H9 (cell line): ENCODE data around the gene ARHGAP1. TPM values are rescaled to one million over a fixed set of nuclear protein-coding genes. Genes with fewer than 3 reads are reported as not detected.

Experiments
- DNase-seq: peaks from one replicate; pipeline ENCODE4 v3.0.0-alpha.2; 2017
- H2AFZ ChIP-seq: one replicate; pipeline ENCODE4 v1.6.1; 2013; ENCODE audit warnings: mild to moderate bottlenecking, low read length, control low read depth, moderate library complexity
- H2AK5ac ChIP-seq: 2 replicates; pipeline ENCODE4 v1.6.1; 2013; ENCODE audit warnings: low read length, control low read depth, mixed read lengths; ENCODE audit not compliant: insufficient read length
- H2BK120ac ChIP-seq: one replicate; pipeline ENCODE4 v1.6.1; 2013; ENCODE audit warnings: low read depth, mild to moderate bottlenecking, low read length, control low read depth, inconsistent platforms; ENCODE audit not compliant: poor library complexity, severe bottlenecking
- H2BK12ac ChIP-seq: 2 replicates; pipeline ENCODE4 v1.6.1; 2013; ENCODE audit warnings: low read length, control low read depth, mixed read lengths, low read depth; ENCODE audit not compliant: insufficient read length
- H2BK15ac ChIP-seq: 2 replicates; pipeline ENCODE4 v1.6.1; 2013; ENCODE audit warnings: low read depth, low read length, control low read depth
- H2BK20ac ChIP-seq: one replicate; pipeline ENCODE4 v1.6.1; 2013; ENCODE audit warnings: low read depth, mild to moderate bottlenecking, low read length, control low read depth, inconsistent platforms; ENCODE audit not compliant: poor library complexity, severe bottlenecking
- H2BK5ac ChIP-seq: 2 replicates; pipeline ENCODE4 v1.6.1; 2013; ENCODE audit warnings: low read length, control low read depth, mixed read lengths; ENCODE audit not compliant: insufficient read length
- H3K14ac ChIP-seq: 2 replicates; pipeline ENCODE4 v1.6.1; 2013; ENCODE audit warnings: low read length, control low read depth; ENCODE audit not compliant: insufficient read depth
- H3K18ac ChIP-seq: 2 replicates; pipeline ENCODE4 v1.6.1; 2013; ENCODE audit warnings: low read depth, mild to moderate bottlenecking, mixed read lengths, low read length, control low read depth; ENCODE audit not compliant: insufficient read length
- H3K23ac ChIP-seq: 2 replicates; pipeline ENCODE4 v1.6.1; 2013; ENCODE audit warnings: low read length, control low read depth, mixed read lengths, low read depth; ENCODE audit not compliant: insufficient read length
- H3K23me2 ChIP-seq: 2 replicates; pipeline ENCODE4 v1.6.1; 2013; ENCODE audit warnings: low read depth, mild to moderate bottlenecking, mixed read lengths, low read length, control low read depth; ENCODE audit not compliant: insufficient read length, poor library complexity, severe bottlenecking
- H3K27ac ChIP-seq: 2 replicates; pipeline ENCODE4 v1.5.1; 2013; ENCODE audit warnings: low read length, control low read depth, mixed read lengths, low read depth; ENCODE audit not compliant: insufficient read length
- H3K27me3 ChIP-seq: 2 replicates; pipeline ENCODE4 v1.6.1; 2013; ENCODE audit warnings: low read length, control low read depth, inconsistent platforms; ENCODE audit not compliant: insufficient read depth
- H3K4ac ChIP-seq: 2 replicates; pipeline ENCODE4 v1.6.1; 2013; ENCODE audit warnings: low read depth, mild to moderate bottlenecking, control low read depth, inconsistent platforms, low read length, moderate library complexity
- H3K4me1 ChIP-seq: 2 replicates; pipeline ENCODE4 v1.6.1; 2013; ENCODE audit warnings: low read length, control low read depth, inconsistent platforms; ENCODE audit not compliant: insufficient read depth
- H3K4me2 ChIP-seq: 2 replicates; pipeline ENCODE4 v1.6.1; 2013; ENCODE audit warnings: low read length, control low read depth, mixed read lengths; ENCODE audit not compliant: insufficient read length, insufficient read depth
- H3K56ac ChIP-seq: 2 replicates; pipeline ENCODE4 v1.6.1; 2013; ENCODE audit warnings: low read depth, mild to moderate bottlenecking, mixed read lengths, low read length, control low read depth; ENCODE audit not compliant: insufficient read length
- H3K79me1 ChIP-seq: 2 replicates; pipeline ENCODE4 v1.6.1; 2013; ENCODE audit warnings: low read depth, mild to moderate bottlenecking, moderate library complexity, low read length, control low read depth, inconsistent platforms; ENCODE audit not compliant: insufficient read depth, poor library complexity, severe bottlenecking
- H3K79me2 ChIP-seq: 2 replicates; pipeline ENCODE4 v1.6.1; 2013; ENCODE audit warnings: low read length, control low read depth, inconsistent platforms; ENCODE audit not compliant: insufficient read depth
- H3K9ac ChIP-seq: 2 replicates; pipeline ENCODE4 v1.6.1; 2013; ENCODE audit warnings: low read length, control low read depth, mixed read lengths; ENCODE audit not compliant: insufficient read length; ENCODE audit errors: extremely low read depth
- H3K9me3 ChIP-seq: one replicate; pipeline ENCODE4 v1.6.1; 2013; ENCODE audit warnings: low read depth, low read length, inconsistent platforms; ENCODE audit not compliant: control insufficient read depth
- H3T11ph ChIP-seq: one replicate; pipeline ENCODE4 v1.6.1; 2013; ENCODE audit warnings: mild to moderate bottlenecking, low read length, control low read depth, inconsistent platforms
- H4K20me1 ChIP-seq: one replicate; pipeline ENCODE4 v1.6.1; 2013; ENCODE audit not compliant: control insufficient read depth, insufficient read length, insufficient read depth
- H4K5ac ChIP-seq: 2 replicates; pipeline ENCODE4 v1.6.1; 2013; ENCODE audit warnings: low read depth, mild to moderate bottlenecking, mixed read lengths, low read length, control low read depth; ENCODE audit not compliant: insufficient read length
- H4K8ac ChIP-seq: replicated peaks from 2 replicates; pipeline ENCODE4 v1.6.1; 2013; ENCODE audit warnings: low read length, control low read depth, mixed read lengths, low read depth; ENCODE audit not compliant: insufficient read length
- H4K91ac ChIP-seq: 2 replicates; pipeline ENCODE4 v1.6.1; 2013; ENCODE audit warnings: low read depth, mild to moderate bottlenecking, moderate library complexity, mixed read lengths, low read length, control low read depth; ENCODE audit not compliant: insufficient read length
- H3K27ac Mint-ChIP-seq, 3 experiments: 2 replicates in 2 of 3; 3 replicates in 1 of 3; pipeline ENCODE4 v1.8.0; 2020 to 2021; ENCODE audit warnings: mixed read lengths in 3 of 3, mild to moderate bottlenecking in 1 of 3, moderate library complexity in 1 of 3
- H3K27me3 Mint-ChIP-seq: 2 replicates; pipeline ENCODE4 v1.8.0; 2021; ENCODE audit warnings: low read depth, mild to moderate bottlenecking, moderate library complexity, mixed read lengths
- H3K36me3 Mint-ChIP-seq, 3 experiments: 2 replicates in 2 of 3; 3 replicates in 1 of 3; pipeline ENCODE4 v1.8.0; 2020 to 2021; ENCODE audit warnings: low read depth in 3 of 3, mixed read lengths in 3 of 3; ENCODE audit not compliant: insufficient read depth in 1 of 3
- H3K4me1 Mint-ChIP-seq, 2 experiments: 2 replicates each; pipeline ENCODE4 v1.8.0; 2020; ENCODE audit warnings: mixed read lengths in 2 of 2
- H3K4me3 Mint-ChIP-seq, 2 experiments: 2 replicates in 1 of 2; 3 replicates in 1 of 2; pipeline ENCODE4 v1.8.0; 2020 to 2021; ENCODE audit warnings: mild to moderate bottlenecking in 2 of 2, mixed read lengths in 2 of 2, moderate library complexity in 1 of 2
- H3K9me3 Mint-ChIP-seq, 2 experiments: 2 replicates in 1 of 2; 3 replicates in 1 of 2; pipeline ENCODE4 v1.8.0; 2020; ENCODE audit warnings: mild to moderate bottlenecking in 2 of 2, mixed read lengths in 2 of 2, moderate library complexity in 1 of 2
- WGBS: extraction: QIAGEN DNeasy Blood & Tissue Kit; methylation state at CpG from one replicate; pipeline ENCODE4 v1.1.7; 2013; ENCODE audit warnings: missing lambda C conversion rate, low lambda C conversion rate, mixed read lengths; ENCODE audit not compliant: insufficient read length; ENCODE audit errors: extremely low coverage; 5-methylcytosine and 5-hydroxymethylcytosine counted together
- total RNA-seq: library from RNA; stranded (reverse); gene quantifications from 2 replicates; pipeline ENCODE4 v1.2.1, GENCODE V29; 2021
- TF ChIP-seq, protein P1 (sequence below): fragments of 200-600 bp; sonication (generic); conservative IDR thresholded peaks from 3 replicates; pipeline ENCODE4 v1.8.0; 2021; ENCODE audit warnings: antibody characterized with exemption, mild to moderate bottlenecking

Gene ARHGAP1
- total RNA-seq, 1 experiment from 2014 or later = 45.3 TPM

DNA sequence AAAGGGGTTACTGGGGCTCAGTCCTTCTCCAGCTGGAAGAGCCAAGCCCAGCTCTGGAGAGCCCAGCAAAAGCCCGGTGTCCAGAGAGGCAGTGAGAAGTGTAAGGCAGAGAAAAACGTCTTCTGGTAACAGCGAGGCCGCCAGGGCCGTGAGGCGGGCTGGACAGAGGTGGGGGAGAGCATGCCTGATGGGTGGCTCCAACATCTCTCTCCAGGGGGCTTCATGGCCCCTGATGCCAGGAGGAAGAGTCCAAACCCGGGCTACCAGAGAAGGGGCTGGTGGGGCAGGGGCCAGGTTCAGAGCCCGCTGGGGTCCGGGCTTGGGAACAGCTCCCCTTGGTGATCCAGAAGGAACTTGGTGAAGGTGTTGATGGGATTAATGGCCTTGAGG is 21.7 kb downstream of the ARHGAP1 start:
- no peaks in the 10 kb centered on the region; the same call in 1 of the 2 replicates for H3K27me3 Mint-ChIP-seq
- peaks cover 0 to 15% (median 9%) of the 10 kb centered on the region in 3 experiments; a peak in 4 of 7 replicates for H3K36me3 Mint-ChIP-seq

More for the DNA sequence above, 21.7 kb downstream of the ARHGAP1 start:
- H3K27ac ChIP-seq = no peak overlapping the region
- no peak overlapping the region for H3K4ac ChIP-seq
- no peaks in the 10 kb centered on the region for H3K79me1 ChIP-seq
- no peak overlapping the region for H4K91ac ChIP-seq
- no peak overlapping the region for H3K4me2 ChIP-seq
- TF ChIP-seq, protein P1, sequence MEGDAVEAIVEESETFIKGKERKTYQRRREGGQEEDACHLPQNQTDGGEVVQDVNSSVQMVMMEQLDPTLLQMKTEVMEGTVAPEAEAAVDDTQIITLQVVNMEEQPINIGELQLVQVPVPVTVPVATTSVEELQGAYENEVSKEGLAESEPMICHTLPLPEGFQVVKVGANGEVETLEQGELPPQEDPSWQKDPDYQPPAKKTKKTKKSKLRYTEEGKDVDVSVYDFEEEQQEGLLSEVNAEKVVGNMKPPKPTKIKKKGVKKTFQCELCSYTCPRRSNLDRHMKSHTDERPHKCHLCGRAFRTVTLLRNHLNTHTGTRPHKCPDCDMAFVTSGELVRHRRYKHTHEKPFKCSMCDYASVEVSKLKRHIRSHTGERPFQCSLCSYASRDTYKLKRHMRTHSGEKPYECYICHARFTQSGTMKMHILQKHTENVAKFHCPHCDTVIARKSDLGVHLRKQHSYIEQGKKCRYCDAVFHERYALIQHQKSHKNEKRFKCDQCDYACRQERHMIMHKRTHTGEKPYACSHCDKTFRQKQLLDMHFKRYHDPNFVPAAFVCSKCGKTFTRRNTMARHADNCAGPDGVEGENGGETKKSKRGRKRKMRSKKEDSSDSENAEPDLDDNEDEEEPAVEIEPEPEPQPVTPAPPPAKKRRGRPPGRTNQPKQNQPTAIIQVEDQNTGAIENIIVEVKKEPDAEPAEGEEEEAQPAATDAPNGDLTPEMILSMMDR = no peak
- H3K18ac ChIP-seq = no peak overlapping the region
- H2BK15ac ChIP-seq = no peak overlapping the region
- H2BK20ac ChIP-seq = no peak overlapping the region
- H3K27ac Mint-ChIP-seq = no peak overlapping the region; a peak in 1 of 7 replicates
- H2BK12ac ChIP-seq = no peak overlapping the region
- no peaks in the 10 kb centered on the region for H3K27me3 ChIP-seq
- no peak overlapping the region for H3K23ac ChIP-seq
- H4K5ac ChIP-seq = no peak overlapping the region
- no peak overlapping the region for H2BK5ac ChIP-seq
- no peak overlapping the region for H3T11ph ChIP-seq
- no peaks in the 10 kb centered on the region for H3K79me2 ChIP-seq
- no peak overlapping the region for H2BK120ac ChIP-seq
- no peak overlapping the region for H4K8ac ChIP-seq
- no peak overlapping the region for H2AFZ ChIP-seq
- no peak for DNase-seq
- H3K56ac ChIP-seq = no peak overlapping the region
- no peak overlapping the region for H3K4me3 Mint-ChIP-seq
- peaks cover 14 to 16% of the 10 kb centered on the region in 2 experiments for H3K4me1 Mint-ChIP-seq
- no peak overlapping the region for H2AK5ac ChIP-seq
- no peak overlapping the region for H3K14ac ChIP-seq
- no peaks in the 10 kb centered on the region for H3K23me2 ChIP-seq
- WGBS = no CpG with 5 or more reads among the region's 9 CpGs
- H3K9me3 Mint-ChIP-seq = no peaks in the 10 kb centered on the region
- no peak overlapping the region for H3K9ac ChIP-seq
- H3K4me1 ChIP-seq = no peaks in the 10 kb centered on the region
- H3K9me3 ChIP-seq = no peaks in the 10 kb centered on the region
- H4K20me1 ChIP-seq = no peaks in the 10 kb centered on the region
